Measurements from ENCODE around the gene SIN3A. TPM values are rescaled to one million over a fixed set of nuclear protein-coding genes. Genes with fewer than 3 reads are reported as not detected.
"Not testable (repeated sequence)": the region's sequence is repeated elsewhere in the genome, so short reads cannot be mapped to it uniquely, and the experiment has no call there.

The SIN3A gene
- total RNA-seq, 1 experiment from 2014 or later, result 64.4 TPM

GRCh38 chr15:75352186-75353080 is 99.1 kb downstream of the SIN3A start:
- Histone ChIP-seq H3K4me1 (peaks cover 5% of the 10 kb centered on the region; the same call in 1 of the 2 replicates), H3K36me3 (ENCODE audit: control insufficient read depth, insufficient read depth, low read length) (no peaks in the 10 kb centered on the region), H3K9me3 (no peaks in the 10 kb centered on the region), H3K27me3 (replicated peaks; ENCODE audit: control insufficient read depth, insufficient read depth, low read length) (no peaks in the 10 kb centered on the region), H3K4me3 (ENCODE audit: low read depth, low read length) (no peak overlapping the region)
- ChIA-PET POLR2A (interaction anchor here (0.7 kb wide), 1 partner anchor 15 kb away, joined by 3 read pairs; no protein-coding TSS in a partner anchor), CTCF (no interaction called here)
- Mint-ChIP-seq H3K4me1 (ENCODE audit: low read depth, unreplicated experiment) (no peaks in the 10 kb centered on the region), H3K27me3 (ENCODE audit: insufficient read depth, unreplicated experiment) (no peaks in the 10 kb centered on the region), H3K9me3 (ENCODE audit: unreplicated experiment) (no peaks in the 10 kb centered on the region), H3K27ac (ENCODE audit: unreplicated experiment) (no peak overlapping the region), H3K36me3 (ENCODE audit: insufficient read depth, unreplicated experiment) (peaks cover 3% of the 10 kb centered on the region), H3K4me3 (ENCODE audit: unreplicated experiment) (no peak overlapping the region)
- intact Hi-C loops (cut with micrococcal nuclease; ENCODE audit: unreplicated experiment), result no loop called here
- BruUV-seq (replicated peaks), result no TSS peak
- no peak for TF ChIP-seq CTCF (IDR thresholded peaks at IDR 0.05; ENCODE audit: insufficient read depth in 1 of 2, low read depth in 1 of 2, low read length in 1 of 2, severe bottlenecking in 1 of 2, unreplicated experiment in 1 of 2)
- no peak for DNase-seq

GRCh38 chr15:75350601-75351361 is 100.7 kb downstream of the SIN3A start:
- H3K27me3 Mint-ChIP-seq (ENCODE audit: insufficient read depth, unreplicated experiment), result no peaks in the 10 kb centered on the region
- H3K36me3 Mint-ChIP-seq (ENCODE audit: insufficient read depth, unreplicated experiment), result peaks cover 7% of the 10 kb centered on the region
- no peak overlapping the region for H3K4me3 Mint-ChIP-seq (ENCODE audit: unreplicated experiment)
- no peak overlapping the region for H3K4me3 ChIP-seq (ENCODE audit: low read depth, low read length)
- intact Hi-C loops (cut with micrococcal nuclease; ENCODE audit: unreplicated experiment), result no loop called here
- no peaks in the 10 kb centered on the region for H3K36me3 ChIP-seq (ENCODE audit: control insufficient read depth, insufficient read depth, low read length)
- no peak for TF ChIP-seq CTCF (IDR thresholded peaks at IDR 0.05; ENCODE audit: insufficient read depth in 1 of 2, low read depth in 1 of 2, low read length in 1 of 2, severe bottlenecking in 1 of 2, unreplicated experiment in 1 of 2)
- ChIA-PET CTCF (no interaction called here), POLR2A (interaction anchor here (0.6 kb wide), 2 partner anchors 17 to 40 kb away, joined by 3 to 7 read pairs; no protein-coding TSS in a partner anchor)
- no peak for DNase-seq
- no peaks in the 10 kb centered on the region for H3K9me3 ChIP-seq
- H3K4me1 Mint-ChIP-seq (ENCODE audit: low read depth, unreplicated experiment), result no peaks in the 10 kb centered on the region
- BruUV-seq (replicated peaks), result no TSS peak
- H3K27me3 ChIP-seq (replicated peaks; ENCODE audit: control insufficient read depth, insufficient read depth, low read length), result no peaks in the 10 kb centered on the region
- H3K27ac Mint-ChIP-seq (ENCODE audit: unreplicated experiment), result no peak overlapping the region
- H3K9me3 Mint-ChIP-seq (ENCODE audit: unreplicated experiment), result no peaks in the 10 kb centered on the region
- H3K4me1 ChIP-seq, result peaks cover 5% of the 10 kb centered on the region; the same call in 1 of the 2 replicates

GRCh38 chr15:75349851-75350588 is 101.5 kb downstream of the SIN3A start:
- ChIA-PET CTCF (no interaction called here), POLR2A (no interaction called here)
- DNase-seq, result no peak
- Mint-ChIP-seq H3K27ac (ENCODE audit: unreplicated experiment) (no peak overlapping the region), H3K9me3 (ENCODE audit: unreplicated experiment) (no peaks in the 10 kb centered on the region), H3K4me3 (ENCODE audit: unreplicated experiment) (no peak overlapping the region), H3K4me1 (ENCODE audit: low read depth, unreplicated experiment) (no peaks in the 10 kb centered on the region), H3K36me3 (ENCODE audit: insufficient read depth, unreplicated experiment) (peaks cover 7% of the 10 kb centered on the region), H3K27me3 (ENCODE audit: insufficient read depth, unreplicated experiment) (peaks cover 4% of the 10 kb centered on the region)
- no peak overlapping the region for H3K4me3 ChIP-seq (ENCODE audit: low read depth, low read length)
- no peak for TF ChIP-seq CTCF (IDR thresholded peaks at IDR 0.05; ENCODE audit: insufficient read depth in 1 of 2, low read depth in 1 of 2, low read length in 1 of 2, severe bottlenecking in 1 of 2, unreplicated experiment in 1 of 2)
- intact Hi-C loops (cut with micrococcal nuclease; ENCODE audit: unreplicated experiment), result no loop called here
- H3K4me1 ChIP-seq, result peaks cover 5% of the 10 kb centered on the region; the same call in 1 of the 2 replicates
- H3K36me3 ChIP-seq (ENCODE audit: control insufficient read depth, insufficient read depth, low read length), result no peaks in the 10 kb centered on the region
- no peaks in the 10 kb centered on the region for H3K27me3 ChIP-seq (replicated peaks; ENCODE audit: control insufficient read depth, insufficient read depth, low read length)
- no peaks in the 10 kb centered on the region for H3K9me3 ChIP-seq
- no TSS peak for BruUV-seq (replicated peaks)

- H3K36me3 Mint-ChIP-seq (ENCODE audit: insufficient read depth, unreplicated experiment); H3K9me3 ChIP-seq; H3K9me3 Mint-ChIP-seq (ENCODE audit: unreplicated experiment); H3K4me1 ChIP-seq; POLR2A ChIA-PET; BruUV-seq (replicated peaks); H3K27ac Mint-ChIP-seq (ENCODE audit: unreplicated experiment); H3K36me3 ChIP-seq (ENCODE audit: control insufficient read depth, insufficient read depth, low read length); DNase-seq; CTCF ChIA-PET; intact Hi-C loops (cut with micrococcal nuclease; ENCODE audit: unreplicated experiment); H3K4me3 ChIP-seq (ENCODE audit: low read depth, low read length); H3K4me1 Mint-ChIP-seq (ENCODE audit: low read depth, unreplicated experiment); H3K27me3 Mint-ChIP-seq (ENCODE audit: insufficient read depth, unreplicated experiment); H3K27me3 ChIP-seq (replicated peaks; ENCODE audit: control insufficient read depth, insufficient read depth, low read length): not testable (repeated sequence)
- peak overlapping the region; percentile 93 for H3K4me3 Mint-ChIP-seq (ENCODE audit: unreplicated experiment)
Measured at GRCh38 chr15:75349351-75349669, 102.2 kb downstream of the SIN3A start.
